ENCODE data around the gene TMEM273.

Gene TMEM273

GRCh38 chr10:49112098-49112497 lies 76.1 kb downstream of the TMEM273 start:
- DNase-seq, result no peak

- no peak for DNase-seq
Measured at GRCh38 chr10:49111320-49111698, 76.9 kb downstream of the TMEM273 start.

DNA sequence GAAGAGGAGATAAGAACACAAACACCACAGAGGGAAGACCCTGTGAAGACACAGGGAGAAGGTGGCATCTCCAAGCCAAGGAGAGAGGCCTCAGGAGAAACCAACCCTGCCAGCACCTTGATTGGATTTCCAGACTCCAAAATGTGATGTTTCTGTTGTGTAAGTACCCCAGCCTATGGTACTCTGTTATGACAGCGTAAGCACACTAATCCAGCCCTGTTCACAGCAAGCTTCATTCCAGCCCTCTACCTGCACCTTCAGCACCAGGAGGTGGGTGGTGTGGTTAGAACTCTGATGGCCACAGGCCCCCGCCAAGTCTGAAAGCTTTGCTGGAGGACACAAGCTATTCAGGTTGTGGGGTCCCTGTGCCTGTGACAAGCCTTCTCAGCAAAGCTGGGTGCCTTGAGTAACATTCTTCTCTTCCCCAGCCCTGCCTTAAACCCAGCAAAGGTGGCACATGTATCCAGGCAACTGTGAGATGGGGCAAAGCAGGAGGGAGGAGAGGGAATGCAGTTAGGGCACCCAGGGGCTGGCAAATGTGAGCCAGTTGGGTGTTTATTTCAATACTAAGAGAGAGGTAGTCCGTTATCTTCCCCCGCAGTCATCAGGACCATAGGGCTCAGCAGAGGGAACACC lies 77.4 kb downstream of the TMEM273 start:
- DNase-seq, result no peak

DNA sequence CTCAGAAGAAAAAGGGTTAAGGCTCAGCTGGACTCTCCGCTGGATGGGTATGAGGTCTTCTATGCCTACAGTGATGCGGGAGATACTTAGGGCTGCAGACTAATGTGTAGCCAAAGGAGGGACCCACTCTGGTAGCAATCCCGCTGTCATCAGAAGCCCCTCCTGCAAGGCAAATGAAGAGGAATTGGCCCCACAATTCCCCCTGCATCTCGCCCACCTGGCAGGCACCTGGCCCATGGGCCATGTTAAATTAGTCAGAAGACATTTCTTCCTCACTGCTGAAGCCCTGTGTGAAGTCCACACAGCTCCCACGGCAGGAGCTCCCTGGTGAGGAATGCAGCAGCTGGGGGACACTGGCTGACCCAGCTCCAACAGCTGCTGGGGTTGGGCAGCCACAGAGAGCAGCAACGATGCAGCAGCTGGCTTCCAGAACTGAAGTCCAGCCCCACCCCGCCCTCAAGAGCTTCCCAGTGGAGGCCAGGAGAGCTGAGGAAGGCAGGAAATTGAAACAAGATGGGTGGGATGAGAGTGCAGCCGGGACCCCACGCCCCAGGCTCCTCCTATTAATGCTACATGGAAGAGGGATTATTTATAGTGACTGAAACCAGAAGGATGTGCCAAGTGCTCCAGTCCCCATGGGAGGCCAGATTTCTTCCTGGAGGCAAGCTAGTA lies 78.4 kb downstream of the TMEM273 start:
- DNase-seq, result no peak

GRCh38 chr10:49108656-49109055 lies 79.5 kb downstream of the TMEM273 start:
- DNase-seq, result no peak

DNA sequence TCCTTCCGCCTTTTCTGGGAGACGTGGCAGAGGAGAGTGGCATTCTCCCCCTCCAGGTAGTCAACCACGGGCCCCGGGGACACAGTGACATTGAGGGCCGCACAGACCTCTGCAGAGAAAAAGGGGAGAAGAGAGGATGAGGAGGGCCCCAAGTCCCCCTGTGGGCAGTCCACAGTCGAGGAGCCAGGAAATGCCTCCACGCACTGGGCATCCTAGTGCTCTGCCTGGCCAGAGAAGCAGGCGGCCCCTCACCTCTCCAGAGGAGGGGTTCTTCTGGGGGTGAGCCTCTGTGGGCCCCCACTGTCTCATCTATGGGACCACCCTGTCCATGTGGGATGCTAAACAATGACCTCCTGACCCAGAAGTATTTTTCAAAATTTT lies 80.3 kb downstream of the TMEM273 start:
- DNase-seq, result no peak

- DNase-seq, result no peak
Measured at GRCh38 chr10:49107111-49107886, 80.9 kb downstream of the TMEM273 start.

GRCh38 chr10:49106451-49106850 lies 81.7 kb downstream of the TMEM273 start:
- peak; percentile 30 for DNase-seq

DNA sequence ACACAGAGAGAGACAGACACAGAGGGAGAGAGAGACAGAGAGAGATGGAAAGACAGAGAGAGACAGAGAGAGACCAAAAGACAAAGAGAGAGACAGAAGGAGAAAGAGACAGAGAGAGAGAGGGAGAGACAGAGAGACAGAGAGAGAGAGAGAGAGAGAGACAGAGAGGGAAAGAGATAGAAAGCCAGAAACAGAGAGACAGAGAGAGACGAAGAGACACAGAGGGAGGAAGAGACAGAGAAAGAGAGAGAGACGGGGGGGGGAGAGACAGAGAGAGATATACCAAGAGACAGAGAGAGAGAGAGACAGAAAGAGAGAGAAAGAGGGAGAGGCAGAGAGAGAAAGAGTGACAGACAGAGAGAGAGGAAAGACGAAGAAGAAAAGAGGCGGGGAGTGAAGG lies 83.1 kb downstream of the TMEM273 start:
- DNase-seq, result no peak

All from NCI-H446 treated with DMSO at 0.1 percent for 48 hours (cell line).